HCT116 (cell line): ENCODE results near the gene YY1. TPM values are rescaled to one million over a fixed set of nuclear protein-coding genes. Genes with fewer than 3 reads are reported as not detected.

Experiments used
- ATAC-seq: fragments of 200-7000 bp; cut with Tn5 transposase; 2 replicates; pipeline ENCODE4 v1.9.1; 2020; ENCODE audit warnings: mild to moderate bottlenecking, moderate library complexity
- BruUV-seq: library from RNA; stranded (reverse); fragments of 400-500 nt; replicated peaks from 2 replicates; lab custom pipeline; 2021; lab: Mats Ljungman, UMichigan
- CTCF ChIA-PET: fragments of 300-600 bp; sonication (Branson Sonifier 250); formaldehyde crosslinking; loops from one replicate; lab custom pipeline; 2021; ENCODE audit warnings: antibody characterized with exemption; lab: Charles Lee
- POLR2A ChIA-PET: fragments of 300-600, 350-600 bp; sonication (Branson Sonifier 250); formaldehyde crosslinking; loops from one replicate; lab custom pipeline; 2021; ENCODE audit warnings: antibody characterized with exemption; lab: Charles Lee
- RAD21 ChIA-PET, 2 experiments: fragments of 300-600 bp; sonication (Branson Sonifier 250); formaldehyde crosslinking; loops; one replicate each; lab custom pipeline; 2023; ENCODE audit warnings: low total read pairs in 2 of 2; ENCODE audit not compliant: uncharacterized antibody in 2 of 2, unreplicated experiment in 2 of 2, low non-redundant PET in 1 of 2; lab: Charles Lee
- DNase-seq: peaks from one replicate; pipeline ENCODE4 v3.0.0-alpha.2; 2010; ENCODE audit warnings: low read depth, low spot score
- H2AFZ ChIP-seq: fragments of 200-600 bp; shearing (Covaris generic), sonication (generic); 2 replicates; pipeline ENCODE4 v1.6.1; 2017; ENCODE audit warnings: low read depth, mixed run types, mixed read lengths, antibody characterized with exemption, low read length; ENCODE audit not compliant: poor library complexity, severe bottlenecking
- H3K27ac ChIP-seq: 2 replicates; pipeline ENCODE4 v1.5.1; 2012; ENCODE audit warnings: low read depth, low read length
- H3K27me3 ChIP-seq: fragments of 200-600 bp; sonication (generic); 2 replicates; pipeline ENCODE4 v1.6.1; 2016; ENCODE audit warnings: mixed run types, low read length, mixed read lengths; ENCODE audit not compliant: insufficient read depth
- H3K36me3 ChIP-seq, 2 experiments: fragments of 200-500 bp in 1 of 2; fragments of 200-600 bp in 1 of 2; sonication (Bioruptor generic) in 1 of 2; sonication (generic) in 1 of 2; 2 replicates each; pipeline versions ENCODE4 v1.5.1 to v1.6.1; 2014 to 2016; ENCODE audit warnings: low read length in 2 of 2, inconsistent platforms in 1 of 2, mixed read lengths in 1 of 2, mixed run types in 1 of 2; ENCODE audit not compliant: insufficient read depth in 2 of 2, control insufficient read depth in 1 of 2
- H3K4me1 ChIP-seq, 2 experiments: fragments of 200-600 bp in 1 of 2; sonication (generic) in 1 of 2; 2 replicates each; pipeline versions ENCODE4 v1.5.1 to v1.6.1; 2012 to 2017; ENCODE audit warnings: low read length in 2 of 2, inconsistent platforms in 1 of 2, mild to moderate bottlenecking in 1 of 2, mixed read lengths in 1 of 2, mixed run types in 1 of 2, moderate library complexity in 1 of 2; ENCODE audit not compliant: insufficient read depth in 2 of 2, control insufficient read depth in 1 of 2
- H3K4me2 ChIP-seq: fragments of 200-600 bp; sonication (generic); 2 replicates; pipeline ENCODE4 v1.6.1; 2017; ENCODE audit warnings: mixed run types, low read length, mixed read lengths
- H3K4me3 ChIP-seq, 2 experiments: fragments of 200-600 bp in 1 of 2; sonication (generic) in 1 of 2; replicated peaks in 1 of 2; 2 replicates each; pipeline ENCODE4 v1.5.1; 2011 to 2016; ENCODE audit warnings: low read length in 2 of 2, control low read depth in 1 of 2, low read depth in 1 of 2, mild to moderate bottlenecking in 1 of 2, mixed read lengths in 1 of 2, mixed run types in 1 of 2
- H3K79me2 ChIP-seq: fragments of 200-600 bp; sonication (generic); 2 replicates; pipeline ENCODE4 v1.6.1; 2017; ENCODE audit warnings: mild to moderate bottlenecking, mixed run types, low read length, moderate library complexity, mixed read lengths; ENCODE audit not compliant: insufficient read depth
- H3K9ac ChIP-seq: fragments of 200-600 bp; sonication (generic); 2 replicates; pipeline ENCODE4 v1.6.1; 2016; ENCODE audit warnings: low read length, mixed read lengths
- H3K9me2 ChIP-seq: fragments of 200-600 bp; sonication (generic), shearing (Covaris generic); 2 replicates; pipeline ENCODE4 v1.6.1; 2017; ENCODE audit warnings: mixed run types, mild to moderate bottlenecking, moderate library complexity; ENCODE audit not compliant: insufficient read depth
- H3K9me3 ChIP-seq, 2 experiments: fragments of 200-500 bp in 1 of 2; fragments of 200-600 bp in 1 of 2; sonication (Bioruptor generic) in 1 of 2; sonication (generic) in 1 of 2; 2 replicates each; pipeline ENCODE4 v1.6.1; 2014 to 2017; ENCODE audit warnings: low read length in 2 of 2, mixed read lengths in 2 of 2, inconsistent platforms in 1 of 2, low read depth in 1 of 2, mild to moderate bottlenecking in 1 of 2, mixed run types in 1 of 2, moderate library complexity in 1 of 2; ENCODE audit not compliant: control insufficient read depth in 1 of 2, insufficient read depth in 1 of 2
- H4K20me1 ChIP-seq: fragments of 200-600 bp; sonication (generic), shearing (Covaris generic); 2 replicates; pipeline ENCODE4 v1.6.1; 2017; ENCODE audit warnings: mixed run types, mild to moderate bottlenecking, moderate library complexity; ENCODE audit not compliant: insufficient read depth
- CBX3 ChIP-seq: IDR thresholded peaks from 2 replicates; pipeline ENCODE4 v1.6.1; 2012; ENCODE audit warnings: low read depth
- CEBPB ChIP-seq: IDR thresholded peaks from 2 replicates; pipeline ENCODE4 v1.6.1; 2012; ENCODE audit warnings: low read depth
- EGR1 ChIP-seq: IDR thresholded peaks from 2 replicates; pipeline ENCODE4 v1.6.1; 2012; ENCODE audit warnings: low read depth
- ELF1 ChIP-seq: IDR thresholded peaks from 2 replicates; pipeline ENCODE4 v1.6.1; 2012; ENCODE audit warnings: low read depth, borderline replicate concordance
- EZH2 ChIP-seq: fragments of 200-600 bp; sonication (generic); IDR thresholded peaks from 2 replicates; pipeline ENCODE4 v1.6.1; 2017; ENCODE audit warnings: antibody characterized with exemption, mixed run types
- EZH2phosphoT487 ChIP-seq: fragments of 200-600 bp; IDR thresholded peaks from 2 replicates; pipeline ENCODE4 v1.6.1; 2018; ENCODE audit warnings: antibody characterized with exemption, borderline replicate concordance
- MAX ChIP-seq: IDR thresholded peaks from 2 replicates; pipeline ENCODE4 v1.6.1; 2012
- POLR2A ChIP-seq: IDR thresholded peaks from 2 replicates; pipeline ENCODE4 v1.7.0; 2011; ENCODE audit warnings: borderline replicate concordance; ENCODE audit not compliant: insufficient read depth, insufficient read length; ENCODE audit errors: extremely low read depth
- POLR2AphosphoS5 ChIP-seq: IDR thresholded peaks from 2 replicates; pipeline ENCODE4 v1.6.1; 2011; ENCODE audit warnings: mild to moderate bottlenecking, low read depth, low read length, moderate library complexity
- RAD21 ChIP-seq: IDR thresholded peaks from 2 replicates; pipeline ENCODE4 v1.6.1; 2012; ENCODE audit warnings: low read depth, mild to moderate bottlenecking
- SIN3A ChIP-seq: IDR thresholded peaks from 2 replicates; pipeline ENCODE4 v1.6.1; 2012; ENCODE audit warnings: low read depth
- TCF7L2 ChIP-seq: IDR thresholded peaks from 2 replicates; pipeline ENCODE4 v1.7.0; 2011; ENCODE audit warnings: borderline replicate concordance, inconsistent platforms; ENCODE audit not compliant: insufficient read depth, insufficient read length; ENCODE audit errors: extremely low read depth
- ZFX ChIP-seq: fragments of 450-650 bp; IDR thresholded peaks from 2 replicates; pipeline ENCODE4 v1.6.1; 2017
- ZNF274 ChIP-seq: fragments of 200-500 bp; sonication (Bioruptor generic); IDR thresholded peaks from 2 replicates; pipeline ENCODE4 v1.6.1; 2014; ENCODE audit warnings: mild to moderate bottlenecking, low read depth, low read length, inconsistent platforms
- intact Hi-C: fragments of 100-400 bp; cut with micrococcal nuclease; formaldehyde crosslinking; loops from 2 replicates; pipeline ENCODE4 v1.10.0; 2022
- total RNA-seq: library from RNA; stranded (reverse); gene quantifications from one replicate; pipeline ENCODE4 v1.2.1, GENCODE V29; 2021; ENCODE audit not compliant: unreplicated experiment
- TF ChIP-seq, protein P1 (sequence below), 3 experiments: fragments of 200-600 bp in 1 of 3; sonication (generic) in 1 of 3; IDR thresholded peaks in 2 of 3; conservative IDR thresholded peaks in 1 of 3; 2 replicates each; pipeline ENCODE4 v1.5.1; 2012 to 2017; ENCODE audit warnings: low read depth in 2 of 3, low read length in 2 of 3, antibody characterized with exemption in 1 of 3, borderline replicate concordance in 1 of 3, control low read depth in 1 of 3, mild to moderate bottlenecking in 1 of 3, mixed read lengths in 1 of 3, mixed run types in 1 of 3, moderate library complexity in 1 of 3; ENCODE audit not compliant: insufficient read depth in 1 of 3
- TF ChIP-seq, protein P2 (sequence below): IDR thresholded peaks from 2 replicates; pipeline ENCODE4 v1.6.1; 2012
- TF ChIP-seq, protein P3 (sequence below): IDR thresholded peaks from 2 replicates; pipeline ENCODE4 v1.6.1; 2011; ENCODE audit warnings: mild to moderate bottlenecking, low read length, moderate library complexity; ENCODE audit not compliant: insufficient replicate concordance; ENCODE audit errors: extremely low read depth

The YY1 gene
- total RNA-seq, 1 experiment from 2014 or later = 111 TPM

DNA sequence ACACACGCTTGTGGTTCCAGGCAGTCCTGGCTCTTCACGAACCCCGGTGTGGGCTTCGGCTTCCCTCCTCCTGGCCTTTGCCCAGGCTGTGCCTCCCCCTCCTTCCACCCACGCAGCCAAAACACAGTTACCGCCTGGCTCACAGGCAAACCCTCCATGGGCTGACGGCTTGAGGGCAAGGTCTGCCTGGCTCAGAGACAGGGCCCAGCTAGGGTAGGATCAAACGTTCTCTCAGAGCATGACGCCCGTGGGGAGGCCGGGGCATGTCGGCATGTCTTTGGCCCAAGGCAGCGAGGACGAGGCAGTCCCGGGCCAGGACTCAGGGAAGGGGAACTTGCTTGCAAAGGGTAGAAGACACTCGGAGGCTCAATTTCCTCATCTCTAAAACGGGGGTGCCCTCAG is 86.3 kb downstream of the YY1 start (continued):
- TF ChIP-seq, protein P1, sequence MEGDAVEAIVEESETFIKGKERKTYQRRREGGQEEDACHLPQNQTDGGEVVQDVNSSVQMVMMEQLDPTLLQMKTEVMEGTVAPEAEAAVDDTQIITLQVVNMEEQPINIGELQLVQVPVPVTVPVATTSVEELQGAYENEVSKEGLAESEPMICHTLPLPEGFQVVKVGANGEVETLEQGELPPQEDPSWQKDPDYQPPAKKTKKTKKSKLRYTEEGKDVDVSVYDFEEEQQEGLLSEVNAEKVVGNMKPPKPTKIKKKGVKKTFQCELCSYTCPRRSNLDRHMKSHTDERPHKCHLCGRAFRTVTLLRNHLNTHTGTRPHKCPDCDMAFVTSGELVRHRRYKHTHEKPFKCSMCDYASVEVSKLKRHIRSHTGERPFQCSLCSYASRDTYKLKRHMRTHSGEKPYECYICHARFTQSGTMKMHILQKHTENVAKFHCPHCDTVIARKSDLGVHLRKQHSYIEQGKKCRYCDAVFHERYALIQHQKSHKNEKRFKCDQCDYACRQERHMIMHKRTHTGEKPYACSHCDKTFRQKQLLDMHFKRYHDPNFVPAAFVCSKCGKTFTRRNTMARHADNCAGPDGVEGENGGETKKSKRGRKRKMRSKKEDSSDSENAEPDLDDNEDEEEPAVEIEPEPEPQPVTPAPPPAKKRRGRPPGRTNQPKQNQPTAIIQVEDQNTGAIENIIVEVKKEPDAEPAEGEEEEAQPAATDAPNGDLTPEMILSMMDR (IDR thresholded peaks at IDR 0.05 in 2 of 3, conservative IDR thresholded peaks at IDR 0.05 in 1 of 3; ENCODE audit: borderline replicate concordance in 1 of 3, insufficient read depth in 1 of 3, low read depth in 2 of 3, low read length in 2 of 3) = no peak
- TF ChIP-seq CBX3 (no peak), POLR2A (no peak), ZFX (no peak), TCF7L2 (no peak), ELF1 (no peak)
- TF ChIP-seq, all 23 proteins: peak for 0

GRCh38 chr14:100325958-100326357 is 87.0 kb downstream of the YY1 start:
- ATAC-seq = no peak
- CTCF ChIA-PET = no interaction called here
- H3K4me1 ChIP-seq = no peaks in the 10 kb centered on the region; a peak in 1 of 4 replicates
- TF ChIP-seq TCF7L2 (no peak), POLR2AphosphoS5 (no peak), EZH2phosphoT487 (no peak), ZNF274 (no peak), SIN3A (no peak), EGR1 (no peak), ZFX (no peak), ELF1 (no peak), CEBPB (no peak), MAX (no peak), RAD21 (no peak), EZH2 (no peak)
- TF ChIP-seq, protein P2, sequence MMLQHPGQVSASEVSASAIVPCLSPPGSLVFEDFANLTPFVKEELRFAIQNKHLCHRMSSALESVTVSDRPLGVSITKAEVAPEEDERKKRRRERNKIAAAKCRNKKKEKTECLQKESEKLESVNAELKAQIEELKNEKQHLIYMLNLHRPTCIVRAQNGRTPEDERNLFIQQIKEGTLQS = no peak
- TF ChIP-seq, protein P3, sequence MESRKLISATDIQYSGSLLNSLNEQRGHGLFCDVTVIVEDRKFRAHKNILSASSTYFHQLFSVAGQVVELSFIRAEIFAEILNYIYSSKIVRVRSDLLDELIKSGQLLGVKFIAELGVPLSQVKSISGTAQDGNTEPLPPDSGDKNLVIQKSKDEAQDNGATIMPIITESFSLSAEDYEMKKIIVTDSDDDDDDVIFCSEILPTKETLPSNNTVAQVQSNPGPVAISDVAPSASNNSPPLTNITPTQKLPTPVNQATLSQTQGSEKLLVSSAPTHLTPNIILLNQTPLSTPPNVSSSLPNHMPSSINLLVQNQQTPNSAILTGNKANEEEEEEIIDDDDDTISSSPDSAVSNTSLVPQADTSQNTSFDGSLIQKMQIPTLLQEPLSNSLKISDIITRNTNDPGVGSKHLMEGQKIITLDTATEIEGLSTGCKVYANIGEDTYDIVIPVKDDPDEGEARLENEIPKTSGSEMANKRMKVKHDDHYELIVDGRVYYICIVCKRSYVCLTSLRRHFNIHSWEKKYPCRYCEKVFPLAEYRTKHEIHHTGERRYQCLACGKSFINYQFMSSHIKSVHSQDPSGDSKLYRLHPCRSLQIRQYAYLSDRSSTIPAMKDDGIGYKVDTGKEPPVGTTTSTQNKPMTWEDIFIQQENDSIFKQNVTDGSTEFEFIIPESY = no peak
- TF ChIP-seq, protein P1 (IDR thresholded peaks at IDR 0.05 in 2 of 3, conservative IDR thresholded peaks at IDR 0.05 in 1 of 3; ENCODE audit: borderline replicate concordance in 1 of 3, insufficient read depth in 1 of 3, low read depth in 2 of 3, low read length in 2 of 3) = no peak
- TF ChIP-seq, all 23 proteins: peak for 0
- no peaks in the 10 kb centered on the region for H3K27me3 ChIP-seq
- POLR2A ChIA-PET = no interaction called here
- no peak overlapping the region for H3K4me2 ChIP-seq
- no peak overlapping the region for H3K27ac ChIP-seq
- RAD21 ChIA-PET = no interaction called here
- DNase-seq = no peak
- no peak overlapping the region for H3K9ac ChIP-seq
- H3K79me2 ChIP-seq = no peaks in the 10 kb centered on the region
- no peaks in the 10 kb centered on the region for H3K36me3 ChIP-seq
- intact Hi-C loops = no loop called here
- H3K9me2 ChIP-seq = no peaks in the 10 kb centered on the region
- no peak overlapping the region for H2AFZ ChIP-seq
- no TSS peak for BruUV-seq
- no peaks in the 10 kb centered on the region for H3K9me3 ChIP-seq
- no peaks in the 10 kb centered on the region for H4K20me1 ChIP-seq
- H3K4me3 ChIP-seq = no peak overlapping the region
